Measurements from ENCODE around the gene LKAAEAR1.
"Not testable (repeated sequence)": the region's sequence is repeated elsewhere in the genome, so short reads cannot be mapped to it uniquely, and the experiment has no call there.

Gene LKAAEAR1

DNA sequence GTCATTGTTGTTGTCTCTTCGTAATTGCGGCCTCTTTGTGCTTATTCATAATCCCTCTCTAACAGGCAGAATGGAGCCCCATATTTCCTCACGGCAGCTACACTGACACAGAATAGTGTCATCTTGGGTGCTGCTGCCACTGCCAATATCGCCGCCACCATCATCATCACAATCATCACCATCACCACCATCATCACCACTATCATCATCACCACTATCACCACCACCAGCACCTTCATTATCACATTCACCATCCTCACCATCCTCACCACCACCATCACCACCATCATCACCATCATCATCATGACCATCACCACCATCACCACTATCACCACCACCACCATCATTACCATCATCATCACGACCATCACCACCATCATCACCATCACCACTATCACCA lies 12.3 kb upstream of the LKAAEAR1 start:
- no peak for DNase-seq

DNA sequence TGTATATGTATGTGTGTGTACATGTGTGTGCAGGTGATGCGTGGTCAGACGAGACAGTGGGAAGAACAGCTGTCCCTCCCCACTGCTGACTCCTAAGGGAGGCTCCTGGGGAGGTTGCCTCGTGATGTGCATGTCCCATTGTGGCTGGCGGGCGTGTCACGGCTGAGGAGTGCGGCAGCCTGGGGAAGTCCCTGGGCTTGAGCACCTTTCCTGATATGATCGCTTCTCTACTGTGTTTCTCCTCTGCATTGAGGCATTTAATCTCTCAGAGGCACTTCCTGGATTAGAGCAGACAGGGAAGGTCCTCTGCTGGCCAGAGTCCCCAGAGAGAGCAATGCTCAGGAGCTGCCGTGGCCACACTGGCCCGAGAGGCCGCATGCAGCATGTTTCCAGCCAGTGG lies 11.7 kb upstream of the LKAAEAR1 start:
- no peak for DNase-seq

DNA sequence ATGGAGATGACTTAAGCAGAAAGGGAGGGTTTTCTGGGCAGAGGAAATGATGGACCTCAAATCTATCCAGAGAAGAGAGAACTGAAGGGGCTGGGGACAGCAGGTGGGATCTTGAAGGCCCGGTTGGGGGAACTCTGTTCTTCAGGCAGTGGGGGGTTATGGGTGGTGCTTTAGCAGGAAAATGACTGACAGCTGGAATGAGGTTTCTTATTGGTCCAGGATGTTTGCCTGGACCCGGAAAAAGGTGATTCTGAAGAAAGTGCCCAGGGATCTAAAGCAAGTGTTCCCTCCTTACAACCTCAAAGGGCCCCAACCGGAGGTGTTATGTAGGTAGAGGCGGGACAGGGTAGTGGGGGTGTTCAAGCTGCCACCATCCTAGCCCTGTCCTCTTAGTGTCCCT lies 11.3 kb upstream of the LKAAEAR1 start:
- no peak for DNase-seq

DNA sequence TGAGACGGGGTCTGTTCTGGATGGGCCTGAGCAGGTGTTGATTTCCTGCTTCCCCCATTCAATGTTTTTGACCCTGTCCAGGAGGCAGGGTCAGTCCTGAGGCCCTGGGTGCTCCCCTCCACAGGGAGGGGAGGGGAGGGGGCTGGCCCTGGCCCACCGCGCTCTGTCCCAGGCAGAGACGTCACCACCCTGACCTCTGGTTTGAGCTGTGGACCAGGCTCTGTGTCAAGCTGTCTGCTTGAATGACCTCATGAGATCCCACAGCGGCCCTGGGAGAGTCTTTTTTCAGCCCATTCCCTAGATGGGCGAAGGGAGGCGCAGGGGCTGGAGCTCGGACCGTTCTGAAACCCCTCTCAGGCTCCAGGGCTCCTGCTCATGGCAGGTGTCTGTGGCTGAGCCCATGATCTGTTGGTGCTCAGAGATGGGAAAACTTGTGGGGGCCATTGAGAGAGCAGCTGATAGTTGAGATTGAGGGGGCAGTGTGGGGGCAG lies 8.9 kb upstream of the LKAAEAR1 start:
- DNase-seq, result no peak

DNA sequence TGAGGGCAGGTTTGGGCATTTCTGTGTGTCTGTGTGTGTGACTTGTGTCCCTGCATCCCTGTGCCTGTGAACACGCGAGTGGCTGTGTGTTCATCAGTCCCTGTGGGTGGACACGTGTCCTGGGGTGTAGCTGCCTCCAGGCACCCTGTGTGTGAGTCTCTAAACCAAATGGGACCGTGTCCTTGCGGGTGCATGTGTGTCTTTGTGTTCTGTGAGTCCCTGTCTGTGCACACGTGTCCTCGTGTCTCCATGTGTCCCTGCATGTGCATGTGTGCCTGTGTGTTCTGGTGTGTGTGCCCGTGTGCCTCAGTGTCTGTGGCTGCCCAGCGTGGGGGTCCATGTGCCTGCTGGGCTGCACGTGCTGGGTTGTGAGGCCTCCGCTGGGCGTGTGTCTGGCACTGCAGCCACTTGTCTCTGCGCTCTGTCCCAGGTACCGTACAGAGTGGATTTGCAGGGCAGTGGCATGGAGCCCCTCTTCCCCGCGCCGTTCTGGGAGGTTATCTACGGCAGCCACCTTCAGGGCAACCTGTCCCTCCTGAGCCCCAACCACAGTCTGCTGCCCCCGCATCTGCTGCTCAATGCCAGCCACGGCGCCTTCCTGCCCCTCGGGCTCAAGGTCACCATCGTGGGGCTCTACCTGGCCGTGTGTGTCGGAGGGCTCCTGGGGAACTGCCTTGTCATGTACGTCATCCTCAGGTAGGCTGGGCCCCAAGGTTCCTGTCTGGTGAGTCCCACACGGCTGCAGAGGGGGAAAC lies 8.2 kb upstream of the LKAAEAR1 start:
- DNase-seq, result no peak

DNA sequence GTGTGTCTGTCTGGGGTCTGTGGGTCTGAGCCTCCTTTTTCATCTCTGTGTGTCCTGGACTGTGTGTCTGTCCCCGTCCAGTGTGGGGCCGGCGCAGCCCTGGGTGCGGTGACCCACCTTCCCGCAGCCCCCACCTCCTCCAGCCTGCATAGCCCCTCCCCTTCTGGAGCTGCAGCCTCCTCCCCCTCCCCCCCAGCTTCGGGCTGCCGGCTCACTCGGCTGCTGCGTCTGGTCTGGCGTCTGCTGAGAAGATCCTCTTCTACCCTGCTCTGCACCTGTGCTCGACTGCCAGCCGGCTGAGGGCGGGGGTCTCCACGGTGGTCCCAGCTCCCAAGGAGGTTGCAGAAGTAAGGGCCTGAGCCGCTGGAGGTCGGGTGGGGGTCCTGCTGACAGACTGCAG lies 7.6 kb upstream of the LKAAEAR1 start:
- DNase-seq, result no peak

DNA sequence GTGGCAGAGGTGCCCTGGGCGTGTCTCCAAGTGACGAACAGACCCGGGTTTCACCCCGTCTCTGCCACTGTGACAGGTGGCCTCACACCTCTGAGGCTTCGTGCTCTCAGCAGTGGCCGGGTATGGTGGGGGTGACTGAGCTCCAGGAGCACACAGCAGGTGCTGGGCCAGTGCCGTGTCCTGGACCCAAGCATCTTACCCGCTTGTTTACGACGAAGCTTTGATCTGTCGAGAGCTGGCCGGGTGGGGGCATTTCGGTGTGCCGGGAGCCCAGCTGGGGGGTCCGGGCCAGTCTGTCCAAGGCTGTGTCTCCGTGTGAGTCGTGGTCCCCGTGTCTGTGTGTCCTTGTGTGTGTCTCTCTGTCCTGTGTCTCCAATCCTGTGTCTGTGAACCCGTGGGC lies 7.1 kb upstream of the LKAAEAR1 start:
- no peak for DNase-seq

DNA sequence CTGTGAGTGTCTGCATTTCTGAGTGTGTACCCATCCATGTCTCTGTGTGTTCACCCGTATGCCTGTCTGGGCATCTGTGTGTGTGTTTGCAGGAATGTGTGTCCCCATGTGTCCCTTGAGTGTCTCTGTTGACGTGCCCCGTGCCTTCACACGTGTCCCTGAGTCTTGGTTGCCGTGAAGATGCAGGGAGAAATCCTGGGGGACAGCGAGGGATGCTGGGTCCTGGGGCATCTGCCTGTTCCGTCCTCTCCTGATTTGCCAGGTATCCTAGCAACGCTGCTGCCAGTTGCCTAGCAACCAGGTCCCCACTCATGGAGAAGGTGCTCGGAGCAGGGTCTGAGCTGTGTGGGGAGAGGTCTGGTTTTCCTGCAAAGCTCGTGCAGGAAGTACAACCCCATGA lies 6.0 kb upstream of the LKAAEAR1 start:
- DNase-seq, result no peak

DNA sequence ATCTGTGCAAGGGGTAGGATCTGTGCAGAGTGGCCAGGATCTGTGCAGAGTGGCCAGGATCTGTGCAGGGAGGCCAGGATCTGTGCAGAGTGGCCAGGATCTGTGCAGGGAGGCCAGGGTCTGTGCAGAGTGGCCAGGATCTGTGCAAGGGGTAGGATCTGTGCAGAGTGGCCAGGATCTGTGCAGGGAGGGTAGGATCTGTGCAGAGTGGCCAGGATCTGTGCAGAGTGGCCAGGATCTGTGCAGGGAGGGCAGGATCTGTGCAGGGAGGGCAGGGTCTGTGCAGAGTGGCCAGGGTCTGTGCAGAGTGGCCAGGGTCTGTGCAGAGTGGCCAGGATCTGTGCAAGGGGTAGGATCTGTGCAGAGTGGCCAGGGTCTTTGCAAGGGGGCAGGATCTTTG lies 4.4 kb upstream of the LKAAEAR1 start:
- DNase-seq, result not testable (repeated sequence)

DNA sequence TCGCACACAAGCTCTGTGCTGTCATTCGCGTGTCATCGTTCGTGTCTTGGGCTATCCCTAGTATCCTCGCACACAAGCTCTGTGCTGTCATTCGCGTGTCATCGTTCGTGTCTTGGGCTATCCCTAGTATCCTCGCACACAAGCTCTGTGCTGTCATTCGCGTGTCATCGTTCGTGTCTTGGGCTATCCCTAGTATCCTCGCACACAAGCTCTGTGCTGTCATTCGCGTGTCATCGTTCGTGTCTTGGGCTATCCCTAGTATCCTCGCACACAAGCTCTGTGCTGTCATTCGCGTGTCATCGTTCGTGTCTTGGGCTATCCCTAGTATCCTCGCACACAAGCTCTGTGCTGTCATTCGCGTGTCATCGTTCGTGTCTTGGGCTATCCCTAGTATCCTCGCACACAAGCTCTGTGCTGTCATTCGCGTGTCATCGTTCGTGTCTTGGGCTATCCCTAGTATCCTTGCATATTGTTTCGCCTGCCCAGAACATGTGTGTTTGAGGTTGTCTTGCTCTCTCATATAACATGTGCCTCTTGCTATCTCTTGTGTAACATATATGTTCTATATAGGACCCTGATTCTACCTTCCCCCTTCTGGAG lies 3.1 kb upstream of the LKAAEAR1 start:
- not testable (repeated sequence) for DNase-seq

DNA sequence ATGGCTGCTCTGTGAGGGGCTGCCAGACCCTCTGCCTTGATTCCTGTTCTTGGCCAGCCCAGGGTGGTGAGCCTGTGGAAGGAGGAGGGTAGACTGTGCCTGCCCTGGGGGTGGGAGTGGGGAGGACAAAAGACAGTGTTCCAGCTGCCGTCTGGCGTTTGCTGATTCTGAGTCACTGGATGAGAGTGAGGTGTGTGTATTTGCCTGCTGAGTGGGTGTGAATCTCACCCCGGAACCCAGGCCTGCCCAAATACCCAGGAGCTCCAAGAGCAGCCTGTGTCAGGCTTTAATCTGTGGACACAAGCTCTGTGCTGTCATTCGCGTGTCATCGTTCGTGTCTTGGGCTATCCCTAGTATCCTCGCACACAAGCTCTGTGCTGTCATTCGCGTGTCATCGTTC lies 2.6 kb upstream of the LKAAEAR1 start:
- no peak for DNase-seq

DNA sequence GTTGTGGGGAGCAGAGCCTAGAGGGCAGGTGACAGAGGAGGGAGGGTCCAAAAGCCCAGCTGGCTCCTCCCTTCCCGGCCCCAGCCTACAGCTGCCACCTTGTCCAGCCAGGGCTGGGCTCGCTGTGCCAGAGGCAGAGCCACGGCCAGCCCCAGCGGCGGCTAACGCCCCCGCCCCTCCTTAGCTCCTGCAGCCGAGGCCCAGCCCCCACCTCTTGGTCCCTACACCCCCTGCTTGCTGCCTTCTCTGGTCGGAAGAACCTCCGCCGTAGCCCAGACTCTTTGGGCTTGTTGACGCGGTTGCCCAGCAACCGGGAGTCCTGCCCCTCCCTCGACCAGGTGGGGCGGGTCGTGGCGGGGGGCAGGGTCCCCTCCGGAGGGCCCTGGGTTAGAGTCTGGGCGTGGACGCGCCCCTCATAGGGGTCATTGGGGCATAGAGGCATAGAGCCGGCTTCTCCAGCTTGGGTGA lies 521 bp upstream of the LKAAEAR1 start:
- DNase-seq, result no peak

DNA sequence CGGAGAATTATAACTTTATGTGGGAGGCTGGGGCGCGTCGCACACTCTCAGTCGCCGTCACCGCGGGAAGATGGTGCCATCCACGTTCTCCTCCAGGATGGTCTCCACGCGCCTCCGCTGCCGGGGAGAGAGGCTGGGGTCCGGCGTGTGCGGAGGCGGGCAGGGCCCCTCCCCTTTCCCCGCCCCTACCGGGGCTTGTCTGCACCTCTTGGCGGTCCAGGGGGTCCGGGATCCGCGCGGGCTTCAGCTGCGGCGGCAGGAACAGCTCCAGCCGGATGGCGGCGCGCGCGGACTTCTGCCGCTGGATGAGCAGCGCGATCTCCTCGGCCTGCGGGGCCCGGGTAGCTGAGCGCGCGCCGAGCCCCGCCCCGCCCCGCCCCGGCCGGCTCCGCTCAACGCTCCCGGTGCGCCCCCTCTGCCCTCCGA lies 807 bp downstream of the LKAAEAR1 start:
- DNase-seq, result peak; percentile 66

DNA sequence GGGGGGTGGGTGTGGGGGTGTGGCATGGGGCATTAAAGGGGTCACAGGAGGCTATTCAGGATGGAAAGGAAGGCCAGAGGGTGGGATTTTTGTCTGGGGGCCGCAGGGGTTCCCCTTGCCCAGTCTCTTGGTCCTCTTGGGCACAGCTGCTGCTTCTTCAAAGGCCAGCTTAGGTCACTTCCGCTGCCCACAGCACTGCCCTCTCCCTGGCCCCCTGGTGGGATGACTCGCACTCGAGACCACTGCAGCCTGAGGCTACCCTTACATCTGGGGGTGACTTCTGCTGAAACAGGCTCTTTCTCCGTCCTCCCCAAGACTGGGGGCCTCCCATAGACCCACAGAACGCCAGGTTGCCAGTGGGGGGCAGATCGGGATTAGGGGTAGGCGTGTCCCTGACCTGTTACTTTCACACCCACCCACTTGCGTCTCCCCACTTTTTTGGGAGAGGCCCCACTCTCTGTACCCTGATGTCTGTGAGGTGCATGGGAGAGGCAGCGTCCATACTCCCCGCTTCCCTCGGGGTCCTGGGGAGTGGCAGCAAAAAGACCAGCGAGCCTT lies 1.3 kb downstream of the LKAAEAR1 start:
- no peak for DNase-seq

DNA sequence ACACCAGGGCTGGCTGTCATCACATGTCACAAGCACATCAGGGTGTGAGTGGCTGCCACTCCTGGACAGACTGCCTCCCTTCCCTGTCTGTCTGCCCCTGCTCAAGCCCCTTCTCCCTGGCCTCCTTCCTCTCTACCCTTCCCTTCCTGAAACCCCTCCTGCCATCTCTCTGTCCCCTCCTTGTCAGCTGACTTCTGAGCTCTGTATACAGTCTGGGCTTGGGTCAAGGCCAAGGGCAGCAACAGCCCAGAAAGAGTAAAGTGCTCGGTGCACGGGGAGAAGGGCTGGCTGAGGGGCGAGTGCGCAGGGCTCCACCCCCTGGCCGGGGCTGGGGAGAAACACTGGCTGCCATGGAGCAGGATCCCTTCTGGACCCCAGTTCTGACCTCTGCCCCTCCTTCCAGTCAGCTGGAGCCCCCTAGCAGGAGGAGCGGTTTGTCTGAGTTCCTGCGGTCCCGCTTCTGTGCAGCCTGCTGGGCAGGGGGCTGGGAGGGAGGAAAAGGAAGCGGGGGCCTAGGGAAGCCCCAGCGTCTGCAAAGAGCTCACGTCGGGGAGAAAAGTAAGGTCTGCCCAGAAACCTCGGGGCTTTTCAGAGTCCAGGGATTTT lies 2.0 kb downstream of the LKAAEAR1 start:
- DNase-seq, result no peak

DNA sequence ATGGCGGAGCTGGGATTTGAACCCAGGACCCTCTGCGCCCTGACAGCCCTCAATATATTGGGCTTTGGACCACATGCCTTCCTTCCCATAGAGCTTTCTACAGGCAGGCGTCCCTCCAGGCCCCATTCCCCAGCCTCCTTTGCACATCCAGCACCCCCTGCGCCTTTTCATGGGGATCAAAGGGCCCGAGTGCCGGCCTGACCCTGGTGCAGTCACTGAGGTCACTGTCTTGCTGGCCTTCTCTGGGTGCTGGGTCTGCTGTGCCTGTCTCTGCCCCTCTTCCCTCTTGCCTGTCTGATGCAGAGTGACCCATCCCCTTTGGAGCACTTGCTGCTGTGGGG lies 2.6 kb downstream of the LKAAEAR1 start:
- no peak for DNase-seq

DNA sequence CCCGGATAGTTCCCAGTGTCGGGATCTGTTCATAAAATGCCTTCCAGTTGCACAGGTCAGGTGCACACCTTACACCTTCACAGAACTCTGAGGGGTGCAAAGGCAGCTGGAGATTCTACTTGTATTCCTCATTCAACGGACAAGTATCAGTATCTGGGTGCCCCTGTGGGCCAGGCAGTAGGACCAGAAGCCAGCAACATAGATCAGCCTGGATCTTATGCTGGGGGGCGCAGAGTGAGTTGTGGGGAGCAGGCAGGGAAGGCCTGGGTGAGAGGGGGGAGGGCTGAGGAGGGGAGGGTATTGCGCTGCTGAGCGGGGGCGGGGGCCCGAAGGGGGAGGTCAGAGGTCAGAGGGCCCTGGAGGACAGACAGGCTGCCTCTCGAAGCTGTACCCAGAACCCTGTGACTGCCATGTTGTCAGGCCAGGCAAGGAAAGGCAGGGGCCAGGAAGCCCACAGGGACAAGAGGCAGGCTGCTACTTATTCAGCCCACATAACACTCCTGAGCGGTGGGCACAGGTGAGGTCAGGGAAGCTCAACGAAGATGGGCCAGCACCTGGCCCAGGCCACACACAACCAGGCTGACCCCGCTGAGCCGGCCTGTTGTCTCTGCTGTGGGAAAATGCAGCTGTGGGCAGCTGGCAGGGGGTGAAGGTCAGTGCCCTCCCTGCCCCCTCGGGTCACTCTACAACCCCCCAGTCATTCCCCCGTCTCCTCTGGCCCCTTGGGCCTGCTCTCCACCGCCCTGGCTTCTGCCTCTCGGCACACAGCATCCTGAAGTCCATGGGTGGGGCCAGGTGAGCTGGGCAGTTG lies 3.2 kb downstream of the LKAAEAR1 start:
- DNase-seq, result no peak

DNA sequence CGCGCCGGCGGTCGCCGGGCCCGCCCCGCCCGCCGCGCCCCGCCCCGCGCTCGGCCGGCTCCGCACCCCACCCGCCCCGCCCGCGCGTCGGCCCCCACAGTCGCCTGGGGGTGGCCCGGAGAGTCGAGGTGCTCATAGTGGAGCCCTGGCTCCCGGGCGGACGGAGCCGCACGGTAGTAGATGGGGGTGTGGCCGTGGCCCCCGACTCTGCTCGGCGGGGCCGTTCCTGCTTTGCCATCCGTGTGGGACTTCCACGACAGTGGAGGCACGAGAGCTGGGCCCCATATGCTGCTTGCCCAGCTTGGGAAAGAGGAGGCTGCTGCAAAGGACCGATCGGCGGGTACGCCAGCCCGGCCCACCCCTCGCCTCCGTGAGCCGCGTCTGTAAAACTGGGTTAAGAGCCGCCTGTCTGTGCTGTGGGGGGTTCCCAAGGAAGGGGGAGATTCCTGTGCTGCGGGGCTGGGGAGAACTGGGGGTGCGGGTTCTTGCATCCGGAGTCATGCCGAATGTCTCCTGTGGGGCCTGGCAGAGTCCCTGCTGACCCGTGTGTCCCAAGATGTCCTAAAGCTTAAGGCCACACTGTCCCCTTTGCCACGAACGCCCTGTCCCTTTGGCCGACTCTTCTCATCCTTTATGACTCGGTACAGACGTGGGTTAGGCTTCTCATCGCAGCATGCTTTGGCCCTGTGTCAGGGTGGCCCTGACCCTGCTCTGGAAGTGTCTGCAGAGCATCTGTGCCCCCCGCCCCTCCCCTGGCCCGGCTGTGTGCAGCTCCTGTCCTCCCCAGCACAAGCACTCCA lies 4.0 kb downstream of the LKAAEAR1 start, which contains the start of gene OPRL1:
Gene OPRL1 (plus strand): TSS at position 70 of the 800 bp plus-strand sequence. CDS start 12,639 bp downstream, outside the sequence.
- no peak for DNase-seq

DNA sequence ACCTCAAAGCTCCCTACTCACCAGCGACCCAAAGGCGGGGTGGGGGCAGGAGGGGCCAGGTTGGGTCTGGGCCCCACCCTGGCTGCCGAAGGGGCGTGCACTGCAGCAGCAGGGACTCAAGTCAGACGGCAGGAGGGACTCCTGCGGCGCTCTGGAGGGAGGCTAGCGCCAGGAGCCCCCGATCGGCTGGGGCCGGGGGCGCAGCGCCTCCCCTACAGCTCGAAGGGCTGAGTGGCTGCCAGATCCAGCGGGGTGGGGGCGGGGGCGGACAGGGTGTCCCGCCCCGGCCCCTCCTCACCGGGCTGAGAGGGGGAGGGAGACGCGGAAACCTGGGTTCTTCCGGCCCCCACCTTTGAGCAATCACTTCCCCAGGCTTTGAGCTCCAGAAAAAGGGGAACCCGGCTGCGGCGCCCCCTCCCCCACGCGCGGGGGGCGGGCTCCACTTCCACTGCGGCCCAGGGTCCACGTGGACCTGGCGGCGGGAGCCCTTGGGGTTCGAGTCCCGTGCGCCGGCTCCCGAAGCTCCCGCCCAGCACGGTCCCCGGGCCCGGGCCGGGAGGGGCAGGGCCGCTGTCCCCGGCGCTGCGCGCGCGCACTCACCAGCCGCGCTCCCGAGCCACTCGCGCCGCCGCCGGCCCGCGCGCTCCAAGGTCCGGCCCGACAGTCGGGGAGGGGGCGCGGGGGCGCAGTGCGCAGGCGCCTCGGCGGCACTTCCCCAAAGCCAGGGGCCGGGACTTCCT lies 4.8 kb downstream of the LKAAEAR1 start, which contains the start of gene RGS19:
Gene RGS19 (minus strand): TSS at position 246 of the 740 bp plus-strand sequence. CDS start 2,632 bp downstream, outside the sequence.
- DNase-seq, result peak; percentile 91

DNA sequence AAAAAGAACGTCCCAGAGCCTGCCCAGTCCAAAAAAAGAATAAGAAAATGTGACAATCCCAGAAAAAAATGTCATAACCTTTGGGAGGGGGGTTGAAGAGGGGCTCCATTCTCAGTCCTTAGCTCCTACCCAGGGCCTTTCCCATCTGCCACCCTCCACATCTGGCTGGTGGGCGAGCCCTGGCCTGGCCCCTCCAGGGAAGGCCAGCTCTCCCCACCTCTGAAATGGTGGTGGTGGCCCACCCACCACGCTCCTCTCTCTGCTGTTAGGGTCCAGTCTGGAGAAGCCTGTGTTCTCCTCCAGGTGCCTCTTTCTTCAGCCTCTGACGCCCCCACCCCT lies 5.3 kb downstream of the LKAAEAR1 start:
- no peak for DNase-seq

DNA sequence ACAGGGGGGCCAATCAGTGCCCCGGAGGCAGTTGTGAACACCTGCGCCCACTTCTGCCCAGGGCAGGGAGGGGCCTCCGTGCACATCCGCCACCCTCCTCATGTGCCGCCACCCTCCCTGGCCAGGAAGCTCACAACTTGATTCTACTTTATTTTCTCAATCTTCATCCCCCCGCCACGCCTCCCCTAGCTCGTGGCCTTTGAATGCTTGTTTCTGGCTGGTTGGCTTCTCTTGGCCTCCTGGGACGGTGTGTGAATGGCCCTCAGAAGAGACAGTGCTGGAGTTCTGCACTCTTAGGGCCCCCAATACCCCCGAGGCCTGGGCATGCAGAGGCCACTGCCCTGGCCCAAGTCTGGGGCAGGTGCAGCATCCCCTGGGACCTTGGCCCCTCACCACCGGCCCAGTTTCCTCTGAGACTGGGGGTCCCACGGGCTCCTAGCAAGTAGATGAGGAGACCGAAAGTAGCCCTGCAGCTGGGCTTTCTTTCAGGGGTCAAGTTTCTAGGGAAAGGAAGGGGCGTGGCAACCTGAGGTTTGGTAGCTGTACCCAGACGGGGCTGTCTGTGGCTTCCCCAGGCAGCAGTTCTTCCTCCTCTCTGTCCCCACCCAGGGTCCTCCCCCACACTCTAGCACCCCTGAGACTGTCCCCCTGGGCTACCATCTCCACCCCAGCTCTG lies 6.2 kb downstream of the LKAAEAR1 start:
- peak; percentile 80 for DNase-seq

All from MV-4-11 (cell line).